ENCODE measurements around the gene ACAP3.

ACAP3 gene

GRCh38 chr1:1307261-1307922, 338 bp downstream of the ACAP3 start:
- DNase-seq (ENCODE audit: insufficient read length, low spot score) (no peak), FAIRE-seq (no peak)
- TF ChIP-seq CTCF (IDR thresholded peaks at IDR 0.05; ENCODE audit: insufficient read depth, missing control alignments), result no peak

- no peak for TF ChIP-seq CTCF (IDR thresholded peaks at IDR 0.05; ENCODE audit: insufficient read depth, missing control alignments)
- DNase-seq (ENCODE audit: insufficient read length, low spot score) (no peak), FAIRE-seq (no peak)
Measured at GRCh38 chr1:1306661-1307260, 969 bp downstream of the ACAP3 start.

GRCh38 chr1:1306070-1306660, 1.6 kb downstream of the ACAP3 start:
- TF ChIP-seq CTCF (IDR thresholded peaks at IDR 0.05; ENCODE audit: insufficient read depth, missing control alignments), result peak; percentile 17
- no peak for FAIRE-seq
- DNase-seq (ENCODE audit: insufficient read length, low spot score), result no peak

- FAIRE-seq, result no peak
- DNase-seq (ENCODE audit: insufficient read length, low spot score), result no peak
- TF ChIP-seq CTCF (IDR thresholded peaks at IDR 0.05; ENCODE audit: insufficient read depth, missing control alignments), result no peak
Measured at GRCh38 chr1:1305300-1306069, 2.2 kb downstream of the ACAP3 start.

- FAIRE-seq (no peak), DNase-seq (ENCODE audit: insufficient read length, low spot score) (no peak)
- no peak for TF ChIP-seq CTCF (IDR thresholded peaks at IDR 0.05; ENCODE audit: insufficient read depth, missing control alignments)
Measured at GRCh38 chr1:1304331-1305299, 3.1 kb downstream of the ACAP3 start.

GRCh38 chr1:1303736-1304135, 4.0 kb downstream of the ACAP3 start:
- FAIRE-seq, result no peak
- TF ChIP-seq CTCF (IDR thresholded peaks at IDR 0.05; ENCODE audit: insufficient read depth, missing control alignments), result no peak
- no peak for DNase-seq (ENCODE audit: insufficient read length, low spot score)

Data from D721Med (cell line).